DOHH2 (cell line): ENCODE data around the gene LAMB1.

Experiments
- H3F3A ChIP-seq: fragments of 200-600 bp; sonication (generic), shearing (Covaris generic); 2 replicates; pipeline ENCODE4 v1.6.0; 2016; ENCODE audit warnings: antibody characterized with exemption, mild to moderate bottlenecking; ENCODE audit not compliant: control insufficient read depth, insufficient read depth
- H3K27ac ChIP-seq: fragments of 200-600 bp; sonication (generic); 2 replicates; pipeline ENCODE4 v1.5.1; 2014; ENCODE audit warnings: low read depth, mild to moderate bottlenecking, low read length, moderate library complexity
- H3K27me3 ChIP-seq: fragments of 200-600 bp; sonication (generic); 2 replicates; pipeline ENCODE4 v1.6.1; 2014; ENCODE audit warnings: mild to moderate bottlenecking, low read length, mixed read lengths; ENCODE audit not compliant: control insufficient read depth
- H3K36me3 ChIP-seq: fragments of 200-600 bp; sonication (generic); 2 replicates; pipeline ENCODE4 v1.6.1; 2014; ENCODE audit warnings: mild to moderate bottlenecking, low read length, moderate library complexity, mixed read lengths; ENCODE audit not compliant: control insufficient read depth
- H3K4me1 ChIP-seq: fragments of 200-600 bp; sonication (generic); 2 replicates; pipeline ENCODE4 v1.6.1; 2014; ENCODE audit warnings: mild to moderate bottlenecking, low read length, mixed read lengths; ENCODE audit not compliant: control insufficient read depth
- H3K4me2 ChIP-seq: fragments of 200-600 bp; sonication (generic); 2 replicates; pipeline ENCODE4 v1.6.0; 2014; ENCODE audit warnings: mild to moderate bottlenecking, low read length, moderate library complexity
- H3K4me3 ChIP-seq: fragments of 200-600 bp; sonication (generic); 2 replicates; pipeline ENCODE4 v1.5.1; 2014; ENCODE audit warnings: mild to moderate bottlenecking, low read length, mixed read lengths
- H3K79me2 ChIP-seq: fragments of 200-600 bp; sonication (generic); 2 replicates; pipeline ENCODE4 v1.6.1; 2014; ENCODE audit warnings: mild to moderate bottlenecking, low read length, mixed read lengths; ENCODE audit not compliant: control insufficient read depth
- H3K9me2 ChIP-seq: fragments of 200-600 bp; sonication (generic); replicated peaks from 2 replicates; pipeline ENCODE4 v1.6.1; 2014; ENCODE audit warnings: mild to moderate bottlenecking, low read length, mixed read lengths; ENCODE audit not compliant: control insufficient read depth
- H3K9me3 ChIP-seq: fragments of 200-600 bp; sonication (generic); 2 replicates; pipeline ENCODE4 v1.6.1; 2014; ENCODE audit warnings: antibody characterized with exemption, low read length, mixed read lengths; ENCODE audit not compliant: control insufficient read depth, insufficient read depth
- H4K20me1 ChIP-seq: fragments of 200-600 bp; sonication (generic); 2 replicates; pipeline ENCODE4 v1.6.0; 2014; ENCODE audit warnings: low read depth, mild to moderate bottlenecking, antibody characterized with exemption, low read length, moderate library complexity; ENCODE audit not compliant: control insufficient read depth, insufficient read depth
- CTCF ChIP-seq: fragments of 200-600 bp; sonication (generic); IDR thresholded peaks from one replicate; pipeline ENCODE4 v1.5.1; 2014; ENCODE audit warnings: antibody characterized with exemption, mild to moderate bottlenecking, low read depth, low read length; ENCODE audit not compliant: poor library complexity, severe bottlenecking
- EZH2phosphoT487 ChIP-seq: fragments of 200-600 bp; sonication (generic); IDR thresholded peaks from 2 replicates; pipeline ENCODE4 v1.6.1; 2017; ENCODE audit warnings: borderline replicate concordance, mild to moderate bottlenecking, antibody characterized with exemption, low read length, moderate library complexity, mixed read lengths

LAMB1 gene

GRCh38 chr7:108014215-108014614 lies 11.3 kb upstream of the LAMB1 start:
- Histone ChIP-seq H3K4me3 (no peak overlapping the region), H3K27me3 (no peaks in the 10 kb centered on the region), H3K27ac (no peak overlapping the region), H3K79me2 (no peaks in the 10 kb centered on the region), H3F3A (no peaks in the 10 kb centered on the region), H4K20me1 (no peaks in the 10 kb centered on the region), H3K9me2 (no peaks in the 10 kb centered on the region), H3K36me3 (no peaks in the 10 kb centered on the region), H3K9me3 (no peaks in the 10 kb centered on the region), H3K4me1 (no peaks in the 10 kb centered on the region), H3K4me2 (no peak overlapping the region)
- TF ChIP-seq CTCF (no peak), EZH2phosphoT487 (no peak)

GRCh38 chr7:108012499-108013430 lies 9.8 kb upstream of the LAMB1 start:
- H3F3A ChIP-seq, result no peaks in the 10 kb centered on the region
- no peak for TF ChIP-seq CTCF
- TF ChIP-seq EZH2phosphoT487, result no peak
- H3K9me3 ChIP-seq, result no peaks in the 10 kb centered on the region
- no peaks in the 10 kb centered on the region for H3K79me2 ChIP-seq
- no peak overlapping the region for H3K4me3 ChIP-seq
- H3K36me3 ChIP-seq, result no peaks in the 10 kb centered on the region
- H3K4me1 ChIP-seq, result no peaks in the 10 kb centered on the region
- H3K4me2 ChIP-seq, result no peak overlapping the region
- no peak overlapping the region for H3K27ac ChIP-seq
- no peaks in the 10 kb centered on the region for H3K9me2 ChIP-seq
- no peaks in the 10 kb centered on the region for H3K27me3 ChIP-seq
- H4K20me1 ChIP-seq, result no peaks in the 10 kb centered on the region

GRCh38 chr7:108010377-108010776 lies 7.4 kb upstream of the LAMB1 start:
- no peaks in the 10 kb centered on the region for H3K27me3 ChIP-seq
- no peaks in the 10 kb centered on the region for H3K36me3 ChIP-seq
- H4K20me1 ChIP-seq, result no peaks in the 10 kb centered on the region
- H3K9me3 ChIP-seq, result no peaks in the 10 kb centered on the region
- no peaks in the 10 kb centered on the region for H3K9me2 ChIP-seq
- H3K4me1 ChIP-seq, result no peaks in the 10 kb centered on the region
- TF ChIP-seq CTCF, result no peak
- TF ChIP-seq EZH2phosphoT487, result no peak
- H3K4me3 ChIP-seq, result no peak overlapping the region
- no peaks in the 10 kb centered on the region for H3K79me2 ChIP-seq
- H3F3A ChIP-seq, result no peaks in the 10 kb centered on the region
- no peak overlapping the region for H3K27ac ChIP-seq
- H3K4me2 ChIP-seq, result no peak overlapping the region
